GM21360 (cell line): ENCODE results near the gene ANO9.
"Not testable (repeated sequence)": the region's sequence is repeated elsewhere in the genome, so short reads cannot be mapped to it uniquely, and the experiment has no call there.

Experiments used
- ATAC-seq: cut with Tn5 transposase; IDR thresholded peaks from one replicate; pipeline ENCODE4 v1.9.1; 2021; ENCODE audit warnings: mild to moderate bottlenecking, moderate library complexity; ENCODE audit not compliant: unreplicated experiment

Gene ANO9

GRCh38 chr11:471468-472145, 29.8 kb upstream of the ANO9 start:
- no peak for ATAC-seq

GRCh38 chr11:469684-470560, 28.1 kb upstream of the ANO9 start:
- no peak for ATAC-seq

GRCh38 chr11:469026-469683, 27.3 kb upstream of the ANO9 start:
- ATAC-seq: not testable (repeated sequence)

- ATAC-seq: no peak
Observed at GRCh38 chr11:468493-468892, 26.7 kb upstream of the ANO9 start.

GRCh38 chr11:468036-468435, 26.2 kb upstream of the ANO9 start:
- no peak for ATAC-seq

- no peak for ATAC-seq
Observed at GRCh38 chr11:465896-466530, 24.2 kb upstream of the ANO9 start.

- no peak for ATAC-seq
Observed at GRCh38 chr11:464316-464715, 22.5 kb upstream of the ANO9 start.

GRCh38 chr11:462107-462890, 20.5 kb upstream of the ANO9 start:
- no peak for ATAC-seq

GRCh38 chr11:461626-462025, 19.8 kb upstream of the ANO9 start:
- no peak for ATAC-seq

- ATAC-seq: no peak
Observed at GRCh38 chr11:460331-461199, 18.8 kb upstream of the ANO9 start.

- no peak for ATAC-seq
Observed at GRCh38 chr11:459511-460220, 17.9 kb upstream of the ANO9 start.

- ATAC-seq: no peak
Observed at GRCh38 chr11:457111-457760, 15.4 kb upstream of the ANO9 start.

GRCh38 chr11:456533-456932, 14.7 kb upstream of the ANO9 start:
- no peak for ATAC-seq

- no peak for ATAC-seq
Observed at GRCh38 chr11:455566-456147, 13.8 kb upstream of the ANO9 start.

GRCh38 chr11:454801-455565, 13.2 kb upstream of the ANO9 start:
- ATAC-seq: no peak

GRCh38 chr11:454043-454442, 12.2 kb upstream of the ANO9 start:
- ATAC-seq: no peak

GRCh38 chr11:453564-453963, 11.8 kb upstream of the ANO9 start:
- ATAC-seq: no peak
